ENCODE results near the gene NUSAP1. TPM values are rescaled to one million over a fixed set of nuclear protein-coding genes. Genes with fewer than 3 reads are reported as not detected.

Gene NUSAP1
- total and polyA plus RNA-seq, 2 of the 4 experiments (the other 2 are of a cell fraction) = 59.2 to 123 TPM

- Histone ChIP-seq H2AK9ac (replicated peaks; ENCODE audit: low read depth, low read length, poor library complexity) (no peak overlapping the region), H4K5ac (ENCODE audit: low read depth, low read length) (no peak overlapping the region), H3K9ac (ENCODE audit: low read depth, low read length) (no peak overlapping the region), H2AK5ac (ENCODE audit: low read depth, low read length) (no peak overlapping the region), H3K27ac (ENCODE audit: insufficient read depth, low read length) (no peak overlapping the region), H3K79me1 (ENCODE audit: low read depth in 1 of 2, low read length in 2 of 2) (peaks cover 20 to 52% of the 10 kb centered on the region in 2 experiments), H3K9me1 (ENCODE audit: insufficient read depth, low read length) (no peaks in the 10 kb centered on the region; the same call in 1 of the 2 replicates), H4K20me1 (ENCODE audit: insufficient read depth, low read length) (no peaks in the 10 kb centered on the region), H3K18ac (ENCODE audit: low read depth, low read length) (no peak overlapping the region), H4K8ac (ENCODE audit: low read depth in 2 of 2, low read length in 2 of 2) (no peak overlapping the region), H3K36me3 (ENCODE audit: control insufficient read depth, insufficient read depth, low read length) (peaks cover 11% of the 10 kb centered on the region), H3K9me3 (ENCODE audit: control insufficient read depth, insufficient read depth, low read length) (no peaks in the 10 kb centered on the region), H2BK20ac (ENCODE audit: low read depth, low read length) (no peak overlapping the region), H2BK120ac (ENCODE audit: low read depth, low read length) (no peak overlapping the region), H4K91ac (ENCODE audit: insufficient read depth, low read depth, low read length) (no peak overlapping the region), H3K56ac (ENCODE audit: extremely low read depth, insufficient read depth, low read length) (no peak overlapping the region), H3K4me3 (ENCODE audit: insufficient read depth, low read depth, low read length) (no peak overlapping the region), H3K4ac (ENCODE audit: low read depth, low read length) (no peak overlapping the region), H3K4me1 (ENCODE audit: control insufficient read depth, insufficient read depth, low read length) (no peaks in the 10 kb centered on the region), H3K14ac (replicated peaks; ENCODE audit: low read depth, low read length) (no peak overlapping the region), H2AFZ (replicated peaks; ENCODE audit: low read length, poor library complexity) (no peak overlapping the region), H3K23ac (ENCODE audit: low read depth, low read length) (no peak overlapping the region), H2BK15ac (ENCODE audit: low read depth, low read length) (no peak overlapping the region), H3K4me2 (ENCODE audit: low read depth, low read length) (no peak overlapping the region), H2BK5ac (ENCODE audit: low read depth, low read length, poor library complexity, severe bottlenecking) (no peak overlapping the region), H3K27me3 (ENCODE audit: control insufficient read depth, insufficient read depth, low read length) (no peaks in the 10 kb centered on the region)
- POLR2A ChIA-PET (ENCODE audit: unreplicated experiment) = no interaction called here
- TF ChIP-seq MAZ (IDR thresholded peaks at IDR 0.05; ENCODE audit: borderline replicate concordance, low read depth, low read length) = no peak
- no peak for ATAC-seq (ENCODE audit: low read depth)
- dilution Hi-C loops (cut with HindIII; ENCODE audit: low sequenced_read_pairs, unreplicated experiment) (no loop called here), in situ Hi-C loops (cut with MboI; ENCODE audit: low sequenced_read_pairs) (no loop called here), intact Hi-C loops (cut with micrococcal nuclease) (no loop called here)
- CTCF ChIA-PET = interaction anchor here (1.1 kb wide), 1 partner anchor 17 kb away, joined by 3 read pairs; no protein-coding TSS in a partner anchor
- no TSS peak for BruUV-seq (replicated peaks)
- DNase-seq = no peak
- no CpG with 5 or more reads among the region's 10 CpGs for WGBS, 2 experiments (ENCODE audit: extremely low coverage in 2 of 2, insufficient read length in 1 of 2)
These were observed 17.5 kb downstream of the NUSAP1 start for GRCh38 chr15:41350057-41350717.
